Activated naive CD4-positive, alpha-beta T cell treated with anti-CD3 and anti-CD28 coated beads, Interleukin-2, amount 50 U/mL, for 72 hours (primary cell): ENCODE data around the gene DUSP1. TPM values are rescaled to one million over a fixed set of nuclear protein-coding genes. Genes with fewer than 3 reads are reported as not detected.

Experiments used
- ATAC-seq, 2 donors: fragments of 150-1000 bp; cut with Tn5 transposase; 2 replicates each; pipeline ENCODE4 v1.10.0; 2021; ENCODE audit warnings: mild to moderate bottlenecking in 2 of 2, moderate library complexity in 2 of 2
- DNase-seq, 2 donors: peaks; one replicate each; pipeline ENCODE4 v3.0.0; 2021 to 2022; ENCODE audit warnings: low spot score in 2 of 2
- H3K27ac Mint-ChIP-seq, 2 donors: one replicate each; pipeline ENCODE4 v1.8.0; 2022; ENCODE audit warnings: mild to moderate bottlenecking in 2 of 2, mixed read lengths in 2 of 2
- H3K36me3 Mint-ChIP-seq, 2 donors: one replicate each; pipeline ENCODE4 v1.8.0; 2022; ENCODE audit warnings: mixed read lengths in 2 of 2
- H3K9me3 Mint-ChIP-seq, 2 donors: one replicate each; pipeline ENCODE4 v1.8.0; 2022; ENCODE audit warnings: mixed read lengths in 2 of 2
- total RNA-seq, 2 donors: library from RNA; stranded (reverse); gene quantifications; one replicate each; pipeline ENCODE4 v1.2.3, GENCODE V29; 2022

Gene DUSP1
- total RNA-seq, 2 donors from 2014 or later: 12.0 to 17.6 TPM

GRCh38 chr5:172729588-172729987, 41.4 kb downstream of the DUSP1 start:
- ATAC-seq (no peak), DNase-seq (no peak)
- Mint-ChIP-seq H3K9me3 (no peaks in the 10 kb centered on the region), H3K27ac (no peak overlapping the region), H3K36me3 (no peaks in the 10 kb centered on the region)

DNA sequence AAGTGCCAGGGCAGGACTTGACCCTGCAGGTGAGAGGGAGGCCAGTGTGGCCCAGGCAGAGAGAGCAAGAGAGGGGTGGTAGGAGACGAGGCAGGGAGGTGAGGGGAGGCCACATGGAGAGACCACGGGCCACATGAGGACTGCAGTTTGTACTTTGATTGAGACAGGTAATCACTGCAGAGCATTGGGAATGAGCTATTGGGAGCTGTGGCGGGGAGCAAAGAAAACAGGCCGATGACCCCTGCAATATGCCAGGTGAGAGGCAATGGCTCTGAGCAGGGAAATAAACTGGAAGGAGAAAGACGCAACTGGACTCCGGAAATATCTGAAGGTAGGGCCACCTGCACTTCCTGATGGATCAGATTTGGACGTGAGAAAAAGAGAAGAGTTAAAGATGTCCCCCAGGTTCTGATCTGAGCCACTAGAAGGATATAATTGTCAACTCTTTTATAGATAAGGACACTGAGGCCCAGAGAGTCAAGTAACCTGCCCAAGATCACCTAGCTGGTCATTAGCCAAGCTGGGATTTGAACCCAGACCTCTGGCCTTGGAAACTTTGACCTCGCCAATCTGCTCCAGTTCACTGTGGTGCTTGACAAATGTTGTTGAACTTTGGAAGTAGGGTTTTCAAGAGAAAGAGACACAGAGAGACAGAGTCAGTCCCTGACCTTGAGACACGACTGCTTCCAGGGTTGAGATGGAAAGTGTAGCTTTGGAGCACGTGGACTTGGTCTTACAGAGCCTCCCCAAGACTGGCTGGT, 42.3 kb downstream of the DUSP1 start:
- DNase-seq (no peak), ATAC-seq (no peak)
- H3K36me3 Mint-ChIP-seq: no peaks in the 10 kb centered on the region
- H3K27ac Mint-ChIP-seq: peak overlapping the region in 1 of 2 donors; percentile 14
- H3K9me3 Mint-ChIP-seq: no peaks in the 10 kb centered on the region

- no peak for DNase-seq
- Mint-ChIP-seq H3K27ac (no peak overlapping the region), H3K9me3 (no peaks in the 10 kb centered on the region), H3K36me3 (no peaks in the 10 kb centered on the region)
- no peak for ATAC-seq
Measured at GRCh38 chr5:172727551-172727950, 43.4 kb downstream of the DUSP1 start.

GRCh38 chr5:172726966-172727365, 44.0 kb downstream of the DUSP1 start:
- DNase-seq (no peak), ATAC-seq (no peak)
- Mint-ChIP-seq H3K36me3 (no peaks in the 10 kb centered on the region), H3K27ac (no peak overlapping the region), H3K9me3 (no peaks in the 10 kb centered on the region)

GRCh38 chr5:172725785-172726184, 45.2 kb downstream of the DUSP1 start:
- H3K36me3 Mint-ChIP-seq: no peaks in the 10 kb centered on the region
- no peak for ATAC-seq
- no peak for DNase-seq
- no peaks in the 10 kb centered on the region for H3K9me3 Mint-ChIP-seq
- no peak overlapping the region for H3K27ac Mint-ChIP-seq

GRCh38 chr5:172725273-172725672, 45.7 kb downstream of the DUSP1 start:
- no peak for ATAC-seq
- H3K9me3 Mint-ChIP-seq: no peaks in the 10 kb centered on the region

GRCh38 chr5:172724242-172725183, 46.5 kb downstream of the DUSP1 start:
- H3K27ac Mint-ChIP-seq: no peak overlapping the region
- no peaks in the 10 kb centered on the region for H3K36me3 Mint-ChIP-seq
- no peak for ATAC-seq
- no peaks in the 10 kb centered on the region for H3K9me3 Mint-ChIP-seq
- DNase-seq: no peak

More at GRCh38 chr5:172725273-172725672, 45.7 kb downstream of the DUSP1 start:
- no peak for DNase-seq
- no peak overlapping the region for H3K27ac Mint-ChIP-seq
- no peaks in the 10 kb centered on the region for H3K36me3 Mint-ChIP-seq

DNA sequence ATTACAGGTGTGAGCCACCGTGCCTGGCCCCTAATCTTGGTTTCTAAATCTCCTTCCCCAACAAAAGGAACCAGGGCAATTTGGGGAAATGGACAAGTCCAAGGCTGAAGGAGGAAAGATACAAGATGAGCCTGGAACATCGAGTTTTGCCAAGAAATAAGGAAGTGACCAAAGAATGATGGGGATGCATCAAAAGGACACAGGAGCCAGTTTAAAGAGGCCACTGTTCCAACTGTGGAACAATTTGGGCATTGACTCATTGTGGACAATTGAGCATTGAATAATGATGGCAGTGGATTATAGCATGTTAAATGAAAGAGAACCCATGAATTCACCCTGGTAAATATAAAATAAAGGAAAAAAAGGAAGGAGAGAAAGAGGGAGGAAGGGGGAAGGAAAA, 47.5 kb downstream of the DUSP1 start:
- no peaks in the 10 kb centered on the region for H3K9me3 Mint-ChIP-seq
- H3K36me3 Mint-ChIP-seq: no peaks in the 10 kb centered on the region
- DNase-seq (no peak), ATAC-seq (no peak)
- H3K27ac Mint-ChIP-seq: no peak overlapping the region

DNA sequence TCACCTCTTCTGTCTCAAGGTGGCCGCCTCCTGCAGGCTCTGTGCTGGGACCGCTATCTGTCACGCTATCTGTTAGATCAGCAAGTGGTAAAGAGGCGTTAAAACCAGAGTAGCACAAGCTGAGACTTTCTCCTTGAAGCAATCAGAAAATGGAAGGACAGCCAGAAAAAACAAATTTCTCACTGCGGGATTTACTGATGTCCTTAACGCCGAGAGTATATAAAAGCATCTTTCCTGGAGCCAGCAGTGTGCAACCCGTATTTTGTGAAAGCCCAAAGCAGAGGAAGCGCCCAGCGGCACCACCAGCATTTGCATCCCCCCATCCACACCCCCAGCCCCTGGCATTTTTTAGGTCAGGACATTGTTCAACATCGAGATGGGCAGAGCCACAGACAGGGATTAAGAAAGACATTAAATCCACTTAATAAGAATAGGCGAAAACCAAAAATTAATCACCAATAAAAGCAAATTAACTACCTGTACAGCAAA, 48.6 kb downstream of the DUSP1 start:
- no peak for DNase-seq
- Mint-ChIP-seq H3K36me3 (no peaks in the 10 kb centered on the region), H3K9me3 (no peaks in the 10 kb centered on the region), H3K27ac (no peak overlapping the region)
- ATAC-seq: peak in 1 of 2 donors; percentile 41

DNA sequence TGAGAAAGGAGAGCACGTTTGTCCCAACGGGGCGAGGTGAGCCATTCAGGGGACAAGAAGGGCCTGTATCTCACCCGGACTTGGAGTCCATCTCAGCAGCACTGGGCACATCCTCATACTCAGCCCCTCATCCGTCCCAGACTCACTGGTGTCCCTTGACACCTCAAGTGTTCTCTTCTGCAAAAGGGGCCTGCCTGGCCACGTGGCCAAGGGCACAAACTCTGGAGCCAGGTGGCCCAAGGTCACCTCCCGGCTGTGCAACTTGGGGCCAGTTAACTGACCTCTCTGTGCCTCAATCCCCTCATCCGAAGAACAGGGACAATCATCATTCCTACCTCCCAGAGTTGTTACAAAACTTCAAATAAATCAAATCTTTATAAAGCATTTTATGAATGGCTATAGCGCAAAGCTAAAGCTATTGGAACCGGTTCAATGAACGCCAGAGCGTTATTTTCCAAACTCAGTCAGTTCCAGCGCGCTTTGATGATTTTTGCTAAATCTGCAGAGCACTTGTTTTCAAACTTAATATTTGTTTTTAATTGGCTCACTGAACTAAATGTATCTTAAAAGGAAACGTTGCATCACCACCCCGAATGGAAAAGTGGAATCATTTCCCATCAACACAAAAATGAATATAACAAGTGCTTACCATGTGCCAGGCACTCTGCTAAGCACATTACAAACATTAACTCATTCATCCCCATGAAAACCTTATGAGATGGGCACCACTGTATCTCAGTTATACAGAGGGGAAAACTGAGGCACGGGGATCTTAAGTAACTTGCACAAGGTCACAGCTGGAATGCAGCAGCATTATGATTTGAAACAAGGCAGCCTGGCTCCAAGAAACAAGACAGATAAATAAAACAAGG, 49.3 kb downstream of the DUSP1 start:
- ATAC-seq: no peak
- H3K27ac Mint-ChIP-seq: no peak overlapping the region
- DNase-seq: no peak
- H3K9me3 Mint-ChIP-seq: no peaks in the 10 kb centered on the region
- H3K36me3 Mint-ChIP-seq: no peaks in the 10 kb centered on the region

- DNase-seq: no peak
- Mint-ChIP-seq H3K9me3 (no peaks in the 10 kb centered on the region), H3K36me3 (no peaks in the 10 kb centered on the region), H3K27ac (no peak overlapping the region)
- no peak for ATAC-seq
Measured at GRCh38 chr5:172720655-172721054, 50.3 kb downstream of the DUSP1 start.

DNA sequence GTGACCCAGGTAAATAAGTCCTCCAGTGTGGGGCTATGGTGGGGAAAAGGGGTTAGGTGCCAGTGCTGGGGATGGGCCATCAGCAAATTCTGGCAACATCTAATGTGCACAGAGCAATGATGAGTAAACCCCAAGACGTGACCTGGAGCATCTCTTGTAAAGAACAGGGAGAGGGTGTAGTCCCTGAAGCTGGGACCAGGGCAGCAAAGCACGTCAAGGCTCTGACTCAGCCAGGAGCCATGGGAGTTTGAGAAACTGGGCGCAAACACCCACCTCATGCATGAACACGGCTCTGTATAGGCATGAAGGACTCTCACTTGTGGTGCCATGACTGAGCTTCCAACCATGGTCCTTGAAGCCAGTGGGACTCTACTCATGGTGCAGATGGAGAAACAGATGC, 51.8 kb downstream of the DUSP1 start:
- no peak for ATAC-seq
- no peak for DNase-seq
- no peaks in the 10 kb centered on the region for H3K36me3 Mint-ChIP-seq
- no peak overlapping the region for H3K27ac Mint-ChIP-seq
- H3K9me3 Mint-ChIP-seq: no peaks in the 10 kb centered on the region

DNA sequence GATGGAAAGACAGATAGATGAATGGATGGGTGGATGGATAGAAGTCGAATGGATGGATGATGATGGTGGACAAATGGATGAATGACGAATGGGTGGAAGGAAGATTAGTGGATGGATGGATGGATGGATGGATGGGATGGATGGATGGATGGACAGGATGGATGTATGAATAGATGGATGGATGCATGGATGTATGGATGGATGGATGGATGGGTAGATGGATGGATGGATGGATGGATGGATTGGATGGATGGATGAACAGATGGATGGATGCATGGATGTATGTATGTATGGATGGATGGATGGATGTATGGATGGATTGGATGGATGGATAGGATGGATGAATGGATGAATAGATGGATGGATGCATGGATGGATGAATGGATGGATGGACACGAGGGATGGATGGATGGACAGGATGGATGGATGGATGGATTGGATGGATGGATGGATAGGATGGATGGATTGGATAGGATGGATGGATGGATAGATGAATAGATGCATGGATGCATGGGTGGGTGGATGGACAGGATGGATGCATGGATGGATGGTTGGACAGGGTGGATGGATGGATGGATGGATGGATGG, 52.4 kb downstream of the DUSP1 start:
- H3K36me3 Mint-ChIP-seq: no peaks in the 10 kb centered on the region

More for the DNA sequence above, 52.4 kb downstream of the DUSP1 start:
- Mint-ChIP-seq H3K27ac (no peak overlapping the region), H3K9me3 (no peaks in the 10 kb centered on the region)
- ATAC-seq: no peak
- DNase-seq: no peak
